Fibroblast of lung (primary cell): ENCODE results near the gene MANBA. TPM values are rescaled to one million over a fixed set of nuclear protein-coding genes. Genes with fewer than 3 reads are reported as not detected.

ENCODE experiments used
- DNase-seq, 2 donors: peaks; one replicate each; pipeline versions ENCODE4 v3.0.0 to v3.0.0-alpha.2; 2010; ENCODE audit warnings: low read depth in 2 of 2
- H2AFZ ChIP-seq: 2 replicates; pipeline ENCODE4 v1.5.1; 2012; ENCODE audit warnings: low read length, control low read depth, inconsistent platforms
- H3K27ac ChIP-seq: 2 replicates; pipeline ENCODE4 v1.5.1; 2011; ENCODE audit warnings: low read length, control low read depth; ENCODE audit not compliant: insufficient read depth
- H3K27me3 ChIP-seq: 2 replicates; pipeline ENCODE4 v1.5.1; 2011; ENCODE audit warnings: mild to moderate bottlenecking, low read length; ENCODE audit not compliant: control insufficient read depth, insufficient read depth
- H3K36me3 ChIP-seq: 2 replicates; pipeline ENCODE4 v1.5.1; 2011; ENCODE audit warnings: low read length; ENCODE audit not compliant: control insufficient read depth, insufficient read depth
- H3K4me1 ChIP-seq: 2 replicates; pipeline ENCODE4 v1.5.1; 2011; ENCODE audit warnings: low read length; ENCODE audit not compliant: control insufficient read depth, insufficient read depth; ENCODE audit errors: extremely low read depth
- H3K4me2 ChIP-seq: 2 replicates; pipeline ENCODE4 v1.5.1; 2011; ENCODE audit warnings: low read length, control low read depth; ENCODE audit not compliant: insufficient read depth; ENCODE audit errors: extremely low read depth
- H3K4me3 ChIP-seq, 4 experiments: fragments of 200-600 bp in 1 of 4; sonication (generic) in 1 of 4; replicated peaks in 1 of 4; 2 replicates each; pipeline ENCODE4 v1.5.1; 2011 to 2016; ENCODE audit warnings: low read length in 4 of 4, low read depth in 3 of 4, mild to moderate bottlenecking in 3 of 4, control low read depth in 2 of 4, inconsistent platforms in 1 of 4, mixed read lengths in 1 of 4; ENCODE audit not compliant: insufficient read depth in 1 of 4; ENCODE audit errors: control extremely low read depth in 1 of 4
- H3K79me2 ChIP-seq: 2 replicates; pipeline ENCODE4 v1.5.1; 2012; ENCODE audit warnings: mild to moderate bottlenecking, low read length, inconsistent platforms; ENCODE audit not compliant: control insufficient read depth, insufficient read depth
- H3K9ac ChIP-seq: 2 replicates; pipeline ENCODE4 v1.5.1; 2011; ENCODE audit warnings: mild to moderate bottlenecking, low read length, control low read depth; ENCODE audit not compliant: insufficient read depth
- H3K9me3 ChIP-seq: 2 replicates; pipeline ENCODE4 v1.5.1; 2012; ENCODE audit warnings: low read depth, low read length; ENCODE audit not compliant: control insufficient read depth, insufficient read depth
- H4K20me1 ChIP-seq: 2 replicates; pipeline ENCODE4 v1.5.1; 2011; ENCODE audit warnings: low read length; ENCODE audit not compliant: control insufficient read depth, insufficient read depth; ENCODE audit errors: extremely low read depth
- CTCF ChIP-seq, 2 donors: IDR thresholded peaks in 1 of 2; conservative IDR thresholded peaks in 1 of 2; 1 replicate in 1 of 2; 2 replicates in 1 of 2; pipeline ENCODE4 v1.5.1; 2011 to 2012; ENCODE audit warnings: low read length in 2 of 2, control low read depth in 1 of 2, inconsistent platforms in 1 of 2, low read depth in 1 of 2, mild to moderate bottlenecking in 1 of 2
- EZH2 ChIP-seq: IDR thresholded peaks from 2 replicates; pipeline ENCODE4 v1.5.1; 2012; ENCODE audit warnings: low read length, control low read depth, mild to moderate bottlenecking; ENCODE audit errors: missing control alignments
- polyA plus RNA-seq, 2 donors: library from polyadenylated mRNA; depleted of rRNA in 1 of 2; stranded (reverse) in 1 of 2; unstranded in 1 of 2; fragments of >200 nt; gene quantifications; 2 replicates each; pipeline ENCODE4 v1.2.1, GENCODE V29; 2011 to 2012; ENCODE audit warnings: missing spikeins in 1 of 2
- total RNA-seq: library from RNA; depleted of rRNA; stranded (reverse); fragments of >200 nt; gene quantifications from 2 replicates; pipeline ENCODE4 v1.2.1, GENCODE V29; 2014

The MANBA gene
- total and polyA plus RNA-seq, 2 donors (not counting 1 experiment from before 2014, with no cell fraction given) = 13.4 to 97.9 TPM

GRCh38 chr4:102694791-102695190 is 66.0 kb downstream of the MANBA start:
- Histone ChIP-seq H3K9me3 (no peaks in the 10 kb centered on the region), H3K79me2 (no peaks in the 10 kb centered on the region), H3K4me2 (no peak overlapping the region), H3K4me3 (no peak overlapping the region), H3K36me3 (peaks cover 1% of the 10 kb centered on the region), H3K9ac (no peak overlapping the region), H3K4me1 (no peaks in the 10 kb centered on the region), H3K27me3 (no peaks in the 10 kb centered on the region), H3K27ac (no peak overlapping the region), H4K20me1 (no peaks in the 10 kb centered on the region), H2AFZ (no peak overlapping the region)
- DNase-seq = no peak
- no peak for TF ChIP-seq CTCF (conservative IDR thresholded peaks at IDR 0.05 in 1 of 2, IDR thresholded peaks at IDR 0.05 in 1 of 2; ENCODE audit: low read depth in 1 of 2, low read length in 2 of 2)
- TF ChIP-seq EZH2 = no peak

GRCh38 chr4:102693861-102694260 is 66.9 kb downstream of the MANBA start:
- Histone ChIP-seq H2AFZ (no peak overlapping the region), H3K27ac (no peak overlapping the region), H3K9me3 (no peaks in the 10 kb centered on the region), H3K27me3 (no peaks in the 10 kb centered on the region), H3K4me3 (no peak overlapping the region), H3K4me2 (no peak overlapping the region), H3K9ac (no peak overlapping the region), H3K79me2 (no peaks in the 10 kb centered on the region), H3K4me1 (no peaks in the 10 kb centered on the region), H3K36me3 (peaks cover 1% of the 10 kb centered on the region), H4K20me1 (no peaks in the 10 kb centered on the region)
- DNase-seq = no peak
- TF ChIP-seq EZH2 (no peak), CTCF (conservative IDR thresholded peaks at IDR 0.05 in 1 of 2, IDR thresholded peaks at IDR 0.05 in 1 of 2; ENCODE audit: low read depth in 1 of 2, low read length in 2 of 2) (no peak)

- no peaks in the 10 kb centered on the region for H3K27me3 ChIP-seq
- H3K27ac ChIP-seq = no peak overlapping the region
- H3K79me2 ChIP-seq = no peaks in the 10 kb centered on the region
- no peak overlapping the region for H3K4me2 ChIP-seq
- H4K20me1 ChIP-seq = no peaks in the 10 kb centered on the region
- no peak overlapping the region for H3K4me3 ChIP-seq
- TF ChIP-seq CTCF (conservative IDR thresholded peaks at IDR 0.05 in 1 of 2, IDR thresholded peaks at IDR 0.05 in 1 of 2; ENCODE audit: low read depth in 1 of 2, low read length in 2 of 2) (no peak), EZH2 (no peak)
- H3K36me3 ChIP-seq = peaks cover 1% of the 10 kb centered on the region
- H3K9ac ChIP-seq = no peak overlapping the region
- DNase-seq = no peak
- no peaks in the 10 kb centered on the region for H3K4me1 ChIP-seq
- no peaks in the 10 kb centered on the region for H3K9me3 ChIP-seq
- no peak overlapping the region for H2AFZ ChIP-seq
Measured at GRCh38 chr4:102693262-102693850, 67.4 kb downstream of the MANBA start.
